Liver (tissue), 9 donors: ENCODE results near the gene BLTP2. TPM values are rescaled to one million over a fixed set of nuclear protein-coding genes. Genes with fewer than 3 reads are reported as not detected.

ENCODE experiments used
- DNase-seq: peaks from one replicate; pipeline ENCODE4 v3.0.0-alpha.2; 2017; ENCODE audit warnings: low spot score
- H3K27ac ChIP-seq, 2 donors: one replicate each; pipeline ENCODE4 v1.7.0; 2013; ENCODE audit warnings: inconsistent platforms in 2 of 2, low read length in 2 of 2, control low read depth in 1 of 2, low read depth in 1 of 2, mild to moderate bottlenecking in 1 of 2
- H3K27me3 ChIP-seq, 4 donors: one replicate each; pipeline versions ENCODE4 v1.6.1 to v1.7.0; 2013; ENCODE audit warnings: low read length in 3 of 4, inconsistent platforms in 1 of 4, mild to moderate bottlenecking in 1 of 4, moderate library complexity in 1 of 4; ENCODE audit not compliant: control insufficient read depth in 4 of 4, insufficient read depth in 4 of 4
- H3K36me3 ChIP-seq, 4 donors: one replicate each; pipeline versions ENCODE4 v1.6.1 to v1.7.0; 2013; ENCODE audit warnings: low read length in 3 of 4, mild to moderate bottlenecking in 3 of 4, low read depth in 1 of 4, moderate library complexity in 1 of 4; ENCODE audit not compliant: control insufficient read depth in 4 of 4, insufficient read depth in 3 of 4
- H3K4me1 ChIP-seq, 4 donors: one replicate each; pipeline versions ENCODE4 v1.6.1 to v1.7.0; 2013; ENCODE audit warnings: low read length in 3 of 4, mild to moderate bottlenecking in 3 of 4, moderate library complexity in 1 of 4; ENCODE audit not compliant: control insufficient read depth in 4 of 4, insufficient read depth in 4 of 4
- H3K4me3 ChIP-seq, 3 donors: one replicate each; pipeline versions ENCODE4 v1.6.1 to v1.7.0; 2013; ENCODE audit warnings: low read length in 3 of 3, control low read depth in 1 of 3, low read depth in 1 of 3, mild to moderate bottlenecking in 1 of 3
- H3K9ac ChIP-seq, 2 donors: one replicate each; pipeline ENCODE4 v1.7.0; 2013; ENCODE audit warnings: low read length in 2 of 2, mild to moderate bottlenecking in 2 of 2, moderate library complexity in 2 of 2, control low read depth in 1 of 2, low read depth in 1 of 2
- H3K9me3 ChIP-seq, 4 donors: one replicate each; pipeline versions ENCODE4 v1.6.1 to v1.7.0; 2013; ENCODE audit warnings: low read length in 3 of 4; ENCODE audit not compliant: control insufficient read depth in 4 of 4
- EGR1 ChIP-seq, 2 donors: IDR thresholded peaks; 2 replicates each; pipeline ENCODE4 v1.6.1; 2016 to 2018; ENCODE audit warnings: antibody characterized with exemption in 2 of 2, low read depth in 2 of 2
- FOXA1 ChIP-seq: IDR thresholded peaks from 2 replicates; pipeline ENCODE4 v1.6.1; 2016; ENCODE audit warnings: antibody characterized with exemption
- FOXA2 ChIP-seq: IDR thresholded peaks from 2 replicates; pipeline ENCODE4 v1.6.1; 2016; ENCODE audit warnings: antibody characterized with exemption
- GABPA ChIP-seq, 2 donors: IDR thresholded peaks in 1 of 2; conservative IDR thresholded peaks in 1 of 2; 2 replicates each; pipeline ENCODE4 v1.6.1; 2016; ENCODE audit warnings: antibody characterized with exemption in 2 of 2, mild to moderate bottlenecking in 1 of 2, moderate library complexity in 1 of 2
- HNF4A ChIP-seq, 2 donors: conservative IDR thresholded peaks; 2 replicates each; pipeline ENCODE4 v1.6.1; 2016; ENCODE audit warnings: antibody characterized with exemption in 2 of 2, mild to moderate bottlenecking in 2 of 2
- HNF4G ChIP-seq: IDR thresholded peaks from 2 replicates; pipeline ENCODE4 v1.6.1; 2016; ENCODE audit warnings: antibody characterized with exemption
- JUND ChIP-seq, 2 donors: IDR thresholded peaks; 2 replicates each; pipeline ENCODE4 v1.6.1; 2016; ENCODE audit warnings: antibody characterized with exemption in 2 of 2
- NR2F2 ChIP-seq: IDR thresholded peaks from 2 replicates; pipeline ENCODE4 v1.6.1; 2016; ENCODE audit warnings: antibody characterized with exemption
- RAD21 ChIP-seq, 2 donors: IDR thresholded peaks; 2 replicates each; pipeline ENCODE4 v1.6.1; 2016; ENCODE audit warnings: antibody characterized with exemption in 2 of 2, mild to moderate bottlenecking in 2 of 2
- RXRA ChIP-seq, 2 donors: IDR thresholded peaks; 2 replicates each; pipeline ENCODE4 v1.6.1; 2017 to 2018; ENCODE audit warnings: antibody characterized with exemption in 2 of 2, mild to moderate bottlenecking in 1 of 2
- TAF1 ChIP-seq: conservative IDR thresholded peaks from 2 replicates; pipeline ENCODE4 v1.6.1; 2016; ENCODE audit warnings: antibody characterized with exemption, mild to moderate bottlenecking
- YY1 ChIP-seq: IDR thresholded peaks from 2 replicates; pipeline ENCODE4 v1.6.1; 2016; ENCODE audit warnings: antibody characterized with exemption, mild to moderate bottlenecking
- ZBTB33 ChIP-seq: IDR thresholded peaks from 2 replicates; pipeline ENCODE4 v1.6.1; 2016; ENCODE audit warnings: antibody characterized with exemption
- WGBS: extraction: QIAGEN DNeasy Blood & Tissue Kit; methylation state at CpG from one replicate; pipeline ENCODE4 v1.1.7; 2013; 5-methylcytosine and 5-hydroxymethylcytosine counted together
- polyA plus RNA-seq, 2 donors: library from polyadenylated mRNA; stranded (reverse) in 1 of 2; unstranded in 1 of 2; fragments of 200-250 nt in 1 of 2; fragments of >200 nt in 1 of 2; fragmentation: Nextera tagmentation in 1 of 2; extraction: Ambion mirVana in 1 of 2; gene quantifications; one replicate each; pipeline versions ENCODE4 v1.2.1 to v1.2.3, GENCODE V29; 2013 to 2015
- total RNA-seq, 2 donors: library from RNA; depleted of rRNA; stranded (reverse); fragments of >200 nt; gene quantifications; one replicate each; pipeline ENCODE4 v1.2.3, GENCODE V29; 2014
- TF ChIP-seq, protein P1 (sequence below): IDR thresholded peaks from 2 replicates; pipeline ENCODE4 v1.6.1; 2016; ENCODE audit warnings: antibody characterized with exemption
- TF ChIP-seq, protein P2 (sequence below): IDR thresholded peaks from 2 replicates; pipeline ENCODE4 v1.6.1; 2016; ENCODE audit warnings: antibody characterized with exemption
- TF ChIP-seq, protein P3 (sequence below): fragments of 150-350 bp; IDR thresholded peaks from 2 replicates; pipeline ENCODE4 v1.5.1; 2017; ENCODE audit warnings: improper control_type of control experiment, low read depth, low read length; ENCODE audit not compliant: missing input control
- TF ChIP-seq, protein P4 (sequence below): IDR thresholded peaks from 2 replicates; pipeline ENCODE4 v1.6.1; 2016; ENCODE audit warnings: antibody characterized with exemption, mild to moderate bottlenecking
- donor health status: healthy.
- donor health status: healthy.
- donor health status: healthy.
- donor health status: healthy.
- donor health status: healthy.

BLTP2 gene
- total and polyA plus RNA-seq, 4 donors = 24.8 to 122 (median 34.9) TPM

DNA sequence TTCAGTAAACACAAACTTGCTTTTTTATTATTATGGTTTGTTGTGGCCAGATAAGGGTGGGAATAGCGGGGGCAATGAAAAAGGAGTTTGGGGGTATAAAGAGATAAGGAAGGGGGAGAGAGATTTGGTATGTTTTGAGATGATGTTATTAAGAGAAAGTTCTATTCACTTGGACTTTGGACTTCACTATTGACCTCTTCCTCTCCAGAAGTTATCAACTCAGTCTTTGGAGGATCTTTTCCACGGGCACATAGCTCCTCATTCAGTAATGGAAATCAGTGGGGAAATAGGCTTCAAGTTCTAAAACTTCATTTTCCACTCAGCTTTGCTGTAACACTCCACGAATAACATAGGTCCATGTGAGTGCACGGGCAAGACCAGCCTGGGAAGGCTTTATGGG lies 43.5 kb upstream of the BLTP2 start:
- H3K9ac ChIP-seq = no peak overlapping the region
- H3K36me3 ChIP-seq = peaks cover 16 to 82% (median 67%) of the 10 kb centered on the region in 4 donors
- WGBS = 86% methylated on average over 4 of the region's 4 CpGs
- TF ChIP-seq HNF4A (conservative IDR thresholded peaks at IDR 0.05) = peak; percentile 23 to 57
- TF ChIP-seq, protein P1, sequence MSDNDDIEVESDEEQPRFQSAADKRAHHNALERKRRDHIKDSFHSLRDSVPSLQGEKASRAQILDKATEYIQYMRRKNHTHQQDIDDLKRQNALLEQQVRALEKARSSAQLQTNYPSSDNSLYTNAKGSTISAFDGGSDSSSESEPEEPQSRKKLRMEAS = no peak
- no peaks in the 10 kb centered on the region for H3K27me3 ChIP-seq
- no peak overlapping the region for H3K4me3 ChIP-seq
- H3K27ac ChIP-seq = no peak overlapping the region
- DNase-seq = no peak
- no peaks in the 10 kb centered on the region for H3K9me3 ChIP-seq
- no peaks in the 10 kb centered on the region for H3K4me1 ChIP-seq

DNA sequence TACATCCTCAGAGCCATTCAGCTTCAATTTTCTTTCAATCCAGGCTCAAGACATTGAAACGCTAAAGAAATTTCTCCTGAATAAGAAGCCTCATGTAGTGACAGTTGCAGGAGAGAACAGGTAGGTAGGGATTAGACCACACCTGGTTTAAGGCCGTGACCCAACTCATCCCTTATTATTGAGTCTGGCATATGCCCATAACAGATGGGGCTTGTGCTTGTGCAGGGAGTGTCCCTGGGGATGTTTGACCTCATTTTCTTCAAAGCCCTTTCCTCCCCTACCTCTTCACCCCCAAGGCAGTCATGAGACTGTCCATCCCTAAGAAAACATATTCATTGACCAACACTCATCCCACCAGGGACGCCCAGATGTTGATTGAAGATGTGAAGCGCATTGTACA lies 41.3 kb upstream of the BLTP2 start:
- no peaks in the 10 kb centered on the region for H3K4me1 ChIP-seq
- 91% methylated on average over 4 of the region's 4 CpGs for WGBS
- no peaks in the 10 kb centered on the region for H3K9me3 ChIP-seq
- no peak for DNase-seq
- H3K4me3 ChIP-seq = no peak overlapping the region
- no peak overlapping the region for H3K9ac ChIP-seq
- no peaks in the 10 kb centered on the region for H3K27me3 ChIP-seq
- no peak overlapping the region for H3K27ac ChIP-seq
- TF ChIP-seq, protein P2, sequence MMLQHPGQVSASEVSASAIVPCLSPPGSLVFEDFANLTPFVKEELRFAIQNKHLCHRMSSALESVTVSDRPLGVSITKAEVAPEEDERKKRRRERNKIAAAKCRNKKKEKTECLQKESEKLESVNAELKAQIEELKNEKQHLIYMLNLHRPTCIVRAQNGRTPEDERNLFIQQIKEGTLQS = no peak
- no peak for TF ChIP-seq HNF4A (conservative IDR thresholded peaks at IDR 0.05)
- TF ChIP-seq, protein P1 = no peak
- TF ChIP-seq RXRA (IDR thresholded peaks at IDR 0.05) = no peak
- H3K36me3 ChIP-seq = peaks cover 31 to 97% (median 86%) of the 10 kb centered on the region in 4 donors

- no peaks in the 10 kb centered on the region for H3K9me3 ChIP-seq
- TF ChIP-seq RAD21 (IDR thresholded peaks at IDR 0.05) (no peak), RXRA (IDR thresholded peaks at IDR 0.05) (no peak), GABPA (IDR thresholded peaks at IDR 0.05 in 1 of 2, conservative IDR thresholded peaks at IDR 0.05 in 1 of 2) (no peak), HNF4G (no peak), JUND (IDR thresholded peaks at IDR 0.05) (no peak), FOXA1 (no peak), EGR1 (IDR thresholded peaks at IDR 0.05; ENCODE audit: low read depth in 2 of 2) (no peak), NR2F2 (no peak), HNF4A (conservative IDR thresholded peaks at IDR 0.05) (no peak), TAF1 (no peak), YY1 (no peak), ZBTB33 (no peak), FOXA2 (no peak)
- TF ChIP-seq, protein P2 = no peak
- TF ChIP-seq, protein P3, sequence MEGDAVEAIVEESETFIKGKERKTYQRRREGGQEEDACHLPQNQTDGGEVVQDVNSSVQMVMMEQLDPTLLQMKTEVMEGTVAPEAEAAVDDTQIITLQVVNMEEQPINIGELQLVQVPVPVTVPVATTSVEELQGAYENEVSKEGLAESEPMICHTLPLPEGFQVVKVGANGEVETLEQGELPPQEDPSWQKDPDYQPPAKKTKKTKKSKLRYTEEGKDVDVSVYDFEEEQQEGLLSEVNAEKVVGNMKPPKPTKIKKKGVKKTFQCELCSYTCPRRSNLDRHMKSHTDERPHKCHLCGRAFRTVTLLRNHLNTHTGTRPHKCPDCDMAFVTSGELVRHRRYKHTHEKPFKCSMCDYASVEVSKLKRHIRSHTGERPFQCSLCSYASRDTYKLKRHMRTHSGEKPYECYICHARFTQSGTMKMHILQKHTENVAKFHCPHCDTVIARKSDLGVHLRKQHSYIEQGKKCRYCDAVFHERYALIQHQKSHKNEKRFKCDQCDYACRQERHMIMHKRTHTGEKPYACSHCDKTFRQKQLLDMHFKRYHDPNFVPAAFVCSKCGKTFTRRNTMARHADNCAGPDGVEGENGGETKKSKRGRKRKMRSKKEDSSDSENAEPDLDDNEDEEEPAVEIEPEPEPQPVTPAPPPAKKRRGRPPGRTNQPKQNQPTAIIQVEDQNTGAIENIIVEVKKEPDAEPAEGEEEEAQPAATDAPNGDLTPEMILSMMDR = no peak
- TF ChIP-seq, protein P4, sequence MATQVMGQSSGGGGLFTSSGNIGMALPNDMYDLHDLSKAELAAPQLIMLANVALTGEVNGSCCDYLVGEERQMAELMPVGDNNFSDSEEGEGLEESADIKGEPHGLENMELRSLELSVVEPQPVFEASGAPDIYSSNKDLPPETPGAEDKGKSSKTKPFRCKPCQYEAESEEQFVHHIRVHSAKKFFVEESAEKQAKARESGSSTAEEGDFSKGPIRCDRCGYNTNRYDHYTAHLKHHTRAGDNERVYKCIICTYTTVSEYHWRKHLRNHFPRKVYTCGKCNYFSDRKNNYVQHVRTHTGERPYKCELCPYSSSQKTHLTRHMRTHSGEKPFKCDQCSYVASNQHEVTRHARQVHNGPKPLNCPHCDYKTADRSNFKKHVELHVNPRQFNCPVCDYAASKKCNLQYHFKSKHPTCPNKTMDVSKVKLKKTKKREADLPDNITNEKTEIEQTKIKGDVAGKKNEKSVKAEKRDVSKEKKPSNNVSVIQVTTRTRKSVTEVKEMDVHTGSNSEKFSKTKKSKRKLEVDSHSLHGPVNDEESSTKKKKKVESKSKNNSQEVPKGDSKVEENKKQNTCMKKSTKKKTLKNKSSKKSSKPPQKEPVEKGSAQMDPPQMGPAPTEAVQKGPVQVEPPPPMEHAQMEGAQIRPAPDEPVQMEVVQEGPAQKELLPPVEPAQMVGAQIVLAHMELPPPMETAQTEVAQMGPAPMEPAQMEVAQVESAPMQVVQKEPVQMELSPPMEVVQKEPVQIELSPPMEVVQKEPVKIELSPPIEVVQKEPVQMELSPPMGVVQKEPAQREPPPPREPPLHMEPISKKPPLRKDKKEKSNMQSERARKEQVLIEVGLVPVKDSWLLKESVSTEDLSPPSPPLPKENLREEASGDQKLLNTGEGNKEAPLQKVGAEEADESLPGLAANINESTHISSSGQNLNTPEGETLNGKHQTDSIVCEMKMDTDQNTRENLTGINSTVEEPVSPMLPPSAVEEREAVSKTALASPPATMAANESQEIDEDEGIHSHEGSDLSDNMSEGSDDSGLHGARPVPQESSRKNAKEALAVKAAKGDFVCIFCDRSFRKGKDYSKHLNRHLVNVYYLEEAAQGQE = no peak
These were observed 40.4 kb upstream of the BLTP2 start for GRCh38 chr17:28685366-28685765.

More at GRCh38 chr17:28685366-28685765, 40.4 kb upstream of the BLTP2 start:
- Histone ChIP-seq H3K4me3 (no peak overlapping the region), H3K27me3 (no peaks in the 10 kb centered on the region), H3K27ac (no peak overlapping the region), H3K9ac (no peak overlapping the region), H3K4me1 (no peaks in the 10 kb centered on the region), H3K36me3 (peaks cover 38 to 96% (median 87%) of the 10 kb centered on the region in 4 donors)
- 95% methylated on average over 5 of the region's 5 CpGs for WGBS
- no peak for DNase-seq
